DOHH2 (cell line): ENCODE measurements around the gene ZNF774.
"Not testable (repeated sequence)": the region's sequence is repeated elsewhere in the genome, so short reads cannot be mapped to it uniquely, and the experiment has no call there.

ENCODE experiments used
- H3F3A ChIP-seq: fragments of 200-600 bp; sonication (generic), shearing (Covaris generic); 2 replicates; pipeline ENCODE4 v1.6.0; 2016; ENCODE audit warnings: antibody characterized with exemption, mild to moderate bottlenecking; ENCODE audit not compliant: control insufficient read depth, insufficient read depth
- H3K27ac ChIP-seq: fragments of 200-600 bp; sonication (generic); 2 replicates; pipeline ENCODE4 v1.5.1; 2014; ENCODE audit warnings: low read depth, mild to moderate bottlenecking, low read length, moderate library complexity
- H3K27me3 ChIP-seq: fragments of 200-600 bp; sonication (generic); 2 replicates; pipeline ENCODE4 v1.6.1; 2014; ENCODE audit warnings: mild to moderate bottlenecking, low read length, mixed read lengths; ENCODE audit not compliant: control insufficient read depth
- H3K36me3 ChIP-seq: fragments of 200-600 bp; sonication (generic); 2 replicates; pipeline ENCODE4 v1.6.1; 2014; ENCODE audit warnings: mild to moderate bottlenecking, low read length, moderate library complexity, mixed read lengths; ENCODE audit not compliant: control insufficient read depth
- H3K4me1 ChIP-seq: fragments of 200-600 bp; sonication (generic); 2 replicates; pipeline ENCODE4 v1.6.1; 2014; ENCODE audit warnings: mild to moderate bottlenecking, low read length, mixed read lengths; ENCODE audit not compliant: control insufficient read depth
- H3K4me2 ChIP-seq: fragments of 200-600 bp; sonication (generic); 2 replicates; pipeline ENCODE4 v1.6.0; 2014; ENCODE audit warnings: mild to moderate bottlenecking, low read length, moderate library complexity
- H3K4me3 ChIP-seq: fragments of 200-600 bp; sonication (generic); 2 replicates; pipeline ENCODE4 v1.5.1; 2014; ENCODE audit warnings: mild to moderate bottlenecking, low read length, mixed read lengths
- H3K79me2 ChIP-seq: fragments of 200-600 bp; sonication (generic); 2 replicates; pipeline ENCODE4 v1.6.1; 2014; ENCODE audit warnings: mild to moderate bottlenecking, low read length, mixed read lengths; ENCODE audit not compliant: control insufficient read depth
- H3K9me2 ChIP-seq: fragments of 200-600 bp; sonication (generic); replicated peaks from 2 replicates; pipeline ENCODE4 v1.6.1; 2014; ENCODE audit warnings: mild to moderate bottlenecking, low read length, mixed read lengths; ENCODE audit not compliant: control insufficient read depth
- H3K9me3 ChIP-seq: fragments of 200-600 bp; sonication (generic); 2 replicates; pipeline ENCODE4 v1.6.1; 2014; ENCODE audit warnings: antibody characterized with exemption, low read length, mixed read lengths; ENCODE audit not compliant: control insufficient read depth, insufficient read depth
- H4K20me1 ChIP-seq: fragments of 200-600 bp; sonication (generic); 2 replicates; pipeline ENCODE4 v1.6.0; 2014; ENCODE audit warnings: low read depth, mild to moderate bottlenecking, antibody characterized with exemption, low read length, moderate library complexity; ENCODE audit not compliant: control insufficient read depth, insufficient read depth
- CTCF ChIP-seq: fragments of 200-600 bp; sonication (generic); IDR thresholded peaks from one replicate; pipeline ENCODE4 v1.5.1; 2014; ENCODE audit warnings: antibody characterized with exemption, mild to moderate bottlenecking, low read depth, low read length; ENCODE audit not compliant: poor library complexity, severe bottlenecking
- EZH2phosphoT487 ChIP-seq: fragments of 200-600 bp; sonication (generic); IDR thresholded peaks from 2 replicates; pipeline ENCODE4 v1.6.1; 2017; ENCODE audit warnings: borderline replicate concordance, mild to moderate bottlenecking, antibody characterized with exemption, low read length, moderate library complexity, mixed read lengths

ZNF774 gene

GRCh38 chr15:90407336-90407735 lies 55.3 kb downstream of the ZNF774 start:
- H3K4me1 ChIP-seq = peaks cover 7% of the 10 kb centered on the region
- TF ChIP-seq EZH2phosphoT487 (no peak), CTCF (no peak)
- H3K27ac ChIP-seq = no peak overlapping the region
- no peaks in the 10 kb centered on the region for H3K27me3 ChIP-seq
- H3K4me3 ChIP-seq = no peak overlapping the region
- H3K9me2 ChIP-seq = no peaks in the 10 kb centered on the region
- no peaks in the 10 kb centered on the region for H3F3A ChIP-seq
- H3K4me2 ChIP-seq = no peak overlapping the region
- H4K20me1 ChIP-seq = peaks cover 6% of the 10 kb centered on the region; the same call in 1 of the 2 replicates
- H3K79me2 ChIP-seq = peaks cover 88% of the 10 kb centered on the region
- H3K9me3 ChIP-seq = no peaks in the 10 kb centered on the region
- peaks cover 5% of the 10 kb centered on the region for H3K36me3 ChIP-seq

DNA sequence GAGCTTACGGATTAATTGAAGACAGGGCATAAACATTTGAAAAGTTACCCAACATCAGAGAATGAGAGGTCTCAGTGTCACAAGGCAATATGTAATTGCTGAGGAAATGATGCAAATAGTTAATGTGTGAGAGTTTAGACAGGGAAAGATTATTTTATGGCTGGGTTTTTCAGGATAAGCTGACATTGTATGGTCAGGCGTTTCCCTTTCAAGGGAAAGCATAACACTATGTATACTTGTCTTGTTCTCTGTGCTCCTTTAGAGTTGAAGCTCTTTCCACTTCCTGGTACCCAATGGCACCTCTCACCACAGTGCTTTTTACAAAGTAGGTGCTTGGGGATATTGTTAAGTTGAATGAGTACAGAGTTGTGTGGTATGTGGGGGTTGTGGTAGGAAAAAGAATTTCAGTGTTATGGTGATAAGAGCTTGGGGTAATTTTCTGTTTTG lies 55.8 kb downstream of the ZNF774 start:
- peaks cover 8% of the 10 kb centered on the region for H3K36me3 ChIP-seq
- no peaks in the 10 kb centered on the region for H3F3A ChIP-seq
- no peak overlapping the region for H3K27ac ChIP-seq
- no peaks in the 10 kb centered on the region for H3K9me3 ChIP-seq
- H4K20me1 ChIP-seq = peaks cover 8% of the 10 kb centered on the region; the same call in 1 of the 2 replicates
- no peak for TF ChIP-seq EZH2phosphoT487
- H3K79me2 ChIP-seq = peaks cover 88% of the 10 kb centered on the region
- H3K4me1 ChIP-seq = peaks cover 12% of the 10 kb centered on the region
- no peaks in the 10 kb centered on the region for H3K27me3 ChIP-seq
- H3K4me2 ChIP-seq = no peak overlapping the region
- no peak overlapping the region for H3K4me3 ChIP-seq
- H3K9me2 ChIP-seq = no peaks in the 10 kb centered on the region

- TF ChIP-seq EZH2phosphoT487 (no peak), CTCF (no peak)
- no peaks in the 10 kb centered on the region for H3K9me3 ChIP-seq
- H3K27me3 ChIP-seq = no peaks in the 10 kb centered on the region
- no peaks in the 10 kb centered on the region for H3F3A ChIP-seq
- no peaks in the 10 kb centered on the region for H3K9me2 ChIP-seq
- peaks cover 14% of the 10 kb centered on the region; the same call in 1 of the 2 replicates for H4K20me1 ChIP-seq
- H3K4me2 ChIP-seq = no peak overlapping the region
- peaks cover 14% of the 10 kb centered on the region for H3K4me1 ChIP-seq
- H3K27ac ChIP-seq = no peak overlapping the region
- H3K36me3 ChIP-seq = peaks cover 8% of the 10 kb centered on the region
- H3K79me2 ChIP-seq = peaks cover 88% of the 10 kb centered on the region
- H3K4me3 ChIP-seq = no peak overlapping the region
Observed at GRCh38 chr15:90408657-90409056, 56.6 kb downstream of the ZNF774 start.

- peaks cover 14% of the 10 kb centered on the region for H3K4me1 ChIP-seq
- H3K9me3 ChIP-seq, H3K27me3 ChIP-seq, H3K9me2 ChIP-seq, H3K27ac ChIP-seq, H3F3A ChIP-seq, H3K36me3 ChIP-seq, H3K4me2 ChIP-seq, H3K4me3 ChIP-seq: not testable (repeated sequence)
- peaks cover 14% of the 10 kb centered on the region; the same call in 1 of the 2 replicates for H4K20me1 ChIP-seq
- H3K79me2 ChIP-seq = peaks cover 87% of the 10 kb centered on the region
Observed at GRCh38 chr15:90409587-90409986, 57.5 kb downstream of the ZNF774 start.

DNA sequence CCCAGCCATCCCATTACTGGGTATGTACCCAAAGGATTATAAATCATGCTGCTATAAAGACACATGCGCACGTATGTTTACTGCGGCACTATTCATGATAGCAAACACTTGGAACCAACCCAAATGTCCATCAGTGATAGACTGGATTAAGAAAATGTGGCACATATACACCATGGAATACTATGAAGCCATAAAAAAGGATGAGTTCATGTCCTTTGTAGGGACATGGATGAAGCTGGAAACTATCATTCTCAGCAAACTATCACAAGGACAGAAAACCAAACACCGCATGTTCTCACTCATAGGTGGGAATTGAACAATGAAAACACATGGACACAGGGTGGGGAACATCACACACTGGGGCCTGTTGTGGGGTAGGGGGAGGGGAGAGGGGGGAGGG lies 58.2 kb downstream of the ZNF774 start:
- not testable (repeated sequence) for H3K4me3 ChIP-seq, H3K27ac ChIP-seq, H3K9me2 ChIP-seq, H3F3A ChIP-seq, H3K27me3 ChIP-seq, H3K9me3 ChIP-seq, H3K4me2 ChIP-seq
- Histone ChIP-seq H3K79me2 (peaks cover 83% of the 10 kb centered on the region), H3K36me3 (peaks cover 10% of the 10 kb centered on the region), H3K4me1 (peaks cover 14% of the 10 kb centered on the region), H4K20me1 (peaks cover 14% of the 10 kb centered on the region; the same call in 1 of the 2 replicates)
